Retinal pigment epithelial cell (primary cell): ENCODE results near the gene GREM2.

ENCODE experiments used
- DNase-seq: peaks from one replicate; pipeline ENCODE4 v3.0.0-alpha.2; 2010; ENCODE audit warnings: low read depth
- H3K4me3 ChIP-seq: 2 replicates; pipeline ENCODE4 v1.5.1; 2011; ENCODE audit warnings: mild to moderate bottlenecking, low read length, control low read depth, moderate library complexity
- CTCF ChIP-seq: conservative IDR thresholded peaks from 2 replicates; pipeline ENCODE4 v1.5.1; 2011; ENCODE audit warnings: low read depth, low read length, control low read depth, inconsistent platforms

Gene GREM2

GRCh38 chr1:240533154-240533780, 78.7 kb downstream of the GREM2 start:
- TF ChIP-seq CTCF: no peak
- H3K4me3 ChIP-seq: no peak overlapping the region
- no peak for DNase-seq

GRCh38 chr1:240528591-240528990, 83.4 kb downstream of the GREM2 start:
- no peak for DNase-seq
- no peak for TF ChIP-seq CTCF
- no peak overlapping the region for H3K4me3 ChIP-seq

GRCh38 chr1:240527086-240527485, 84.9 kb downstream of the GREM2 start:
- H3K4me3 ChIP-seq: no peak overlapping the region
- DNase-seq: no peak
- no peak for TF ChIP-seq CTCF

- peak; percentile 43 for DNase-seq
- TF ChIP-seq CTCF: no peak
- H3K4me3 ChIP-seq: no peak overlapping the region
Observed at GRCh38 chr1:240526312-240526711, 85.6 kb downstream of the GREM2 start.

GRCh38 chr1:240524356-240525069, 87.4 kb downstream of the GREM2 start:
- DNase-seq: no peak
- TF ChIP-seq CTCF: no peak
- no peak overlapping the region for H3K4me3 ChIP-seq

GRCh38 chr1:240522122-240522822, 89.7 kb downstream of the GREM2 start:
- no peak for DNase-seq
- no peak for TF ChIP-seq CTCF
- no peak overlapping the region for H3K4me3 ChIP-seq
